Heart left ventricle (tissue), 13 donors: ENCODE data around the gene IGSF10.

Experiments used
- CTCF ChIP-seq, 12 donors: fragments of 200-600 bp; sonication (generic) in 4 of 12; IDR thresholded peaks; one replicate each; pipeline versions ENCODE4 v1.5.0 to v1.8.0; 2018 to 2022; ENCODE audit warnings: antibody characterized with exemption in 12 of 12, mild to moderate bottlenecking in 5 of 12
- POLR2A ChIP-seq, 2 donors: fragments of 450-650 bp; IDR thresholded peaks; one replicate each; pipeline ENCODE4 v1.6.1; 2017; ENCODE audit warnings: antibody characterized with exemption in 2 of 2, mild to moderate bottlenecking in 2 of 2, moderate library complexity in 2 of 2
- donor health status: ischemic (EF 13 %, LVEDD 7.1; RV severe dilation, severe dysfunction).
- donor health status: DM: no; HTN: yes; CAD: no.
- donor health status: DM: no; HTN: no; CAD: no.
- donor health status: ischemic (EF 25% LVEDD 6.9; RV normal size, moderate dysfunction).
- donor health status: ischemic (EF 25% LVEDD 5.7; RV mildly dilated, moderate dysfunction).
- donor health status: ischemic (EF 35%, LVEDD 5.7; RV mildly dilated, moderate dysfunction).
- donor health status: nonischemic (EF 11% LVEDD 7.7; RV severe dilation, severe dysfunction).
- donor health status: DM: yes; HTN: yes; CAD: no.
- donor health status: PGD.
- donor health status: ischemic (EF 29% LVEDD 5.4; RV normal size, mild dysfunction).
- donor health status: nonischemic (EF 23%, LVEDD 6.1; RV moderate dilation, normal function).

- TF ChIP-seq POLR2A (IDR thresholded peaks at IDR 0.05) (no peak), CTCF (IDR thresholded peaks at IDR 0.05) (peak in 5 of 12 donors; percentile 11 to 24 (median 17))
Measured at GRCh38 chr3:151425627-151426340, 35.1 kb downstream of the IGSF10 start.
